Measurements from ENCODE around the gene FOCAD. TPM values are rescaled to one million over a fixed set of nuclear protein-coding genes. Genes with fewer than 3 reads are reported as not detected.
A peak's percentile ranks its signal among the peaks of the same experiment; 100 is the strongest.

The FOCAD gene
- total RNA-seq, 1 donor from 2014 or later: 57.2 TPM

GRCh38 chr9:20848490-20848889 lies 164.4 kb downstream of the FOCAD start:
- Mint-ChIP-seq H3K27me3 (ENCODE audit: unreplicated experiment) (peaks cover 4% of the 10 kb centered on the region), H3K36me3 (ENCODE audit: low read depth, unreplicated experiment) (no peaks in the 10 kb centered on the region), H3K4me3 (ENCODE audit: unreplicated experiment) (no peak overlapping the region), H3K9me3 (ENCODE audit: unreplicated experiment) (no peaks in the 10 kb centered on the region), H3K4me1 (ENCODE audit: unreplicated experiment) (peaks cover 6% of the 10 kb centered on the region), H3K27ac (ENCODE audit: unreplicated experiment) (no peak overlapping the region)
- TF ChIP-seq, protein P1, sequence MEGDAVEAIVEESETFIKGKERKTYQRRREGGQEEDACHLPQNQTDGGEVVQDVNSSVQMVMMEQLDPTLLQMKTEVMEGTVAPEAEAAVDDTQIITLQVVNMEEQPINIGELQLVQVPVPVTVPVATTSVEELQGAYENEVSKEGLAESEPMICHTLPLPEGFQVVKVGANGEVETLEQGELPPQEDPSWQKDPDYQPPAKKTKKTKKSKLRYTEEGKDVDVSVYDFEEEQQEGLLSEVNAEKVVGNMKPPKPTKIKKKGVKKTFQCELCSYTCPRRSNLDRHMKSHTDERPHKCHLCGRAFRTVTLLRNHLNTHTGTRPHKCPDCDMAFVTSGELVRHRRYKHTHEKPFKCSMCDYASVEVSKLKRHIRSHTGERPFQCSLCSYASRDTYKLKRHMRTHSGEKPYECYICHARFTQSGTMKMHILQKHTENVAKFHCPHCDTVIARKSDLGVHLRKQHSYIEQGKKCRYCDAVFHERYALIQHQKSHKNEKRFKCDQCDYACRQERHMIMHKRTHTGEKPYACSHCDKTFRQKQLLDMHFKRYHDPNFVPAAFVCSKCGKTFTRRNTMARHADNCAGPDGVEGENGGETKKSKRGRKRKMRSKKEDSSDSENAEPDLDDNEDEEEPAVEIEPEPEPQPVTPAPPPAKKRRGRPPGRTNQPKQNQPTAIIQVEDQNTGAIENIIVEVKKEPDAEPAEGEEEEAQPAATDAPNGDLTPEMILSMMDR (IDR thresholded peaks at IDR 0.05; ENCODE audit: unreplicated experiment): no peak
- no peak for DNase-seq (ENCODE audit: low spot score)

- peaks cover 6% of the 10 kb centered on the region for H3K27me3 Mint-ChIP-seq (ENCODE audit: unreplicated experiment)
- H3K9me3 Mint-ChIP-seq (ENCODE audit: unreplicated experiment): no peaks in the 10 kb centered on the region
- H3K4me1 Mint-ChIP-seq (ENCODE audit: unreplicated experiment): peaks cover 13% of the 10 kb centered on the region
- no peak overlapping the region for H3K4me3 Mint-ChIP-seq (ENCODE audit: unreplicated experiment)
- TF ChIP-seq, protein P1 (IDR thresholded peaks at IDR 0.05; ENCODE audit: unreplicated experiment): no peak
- peaks cover 10% of the 10 kb centered on the region for H3K36me3 Mint-ChIP-seq (ENCODE audit: low read depth, unreplicated experiment)
- DNase-seq (ENCODE audit: low spot score): no peak
- H3K27ac Mint-ChIP-seq (ENCODE audit: unreplicated experiment): peak overlapping the region; percentile 37
Measured at GRCh38 chr9:20853866-20854265, 169.8 kb downstream of the FOCAD start.

DNA sequence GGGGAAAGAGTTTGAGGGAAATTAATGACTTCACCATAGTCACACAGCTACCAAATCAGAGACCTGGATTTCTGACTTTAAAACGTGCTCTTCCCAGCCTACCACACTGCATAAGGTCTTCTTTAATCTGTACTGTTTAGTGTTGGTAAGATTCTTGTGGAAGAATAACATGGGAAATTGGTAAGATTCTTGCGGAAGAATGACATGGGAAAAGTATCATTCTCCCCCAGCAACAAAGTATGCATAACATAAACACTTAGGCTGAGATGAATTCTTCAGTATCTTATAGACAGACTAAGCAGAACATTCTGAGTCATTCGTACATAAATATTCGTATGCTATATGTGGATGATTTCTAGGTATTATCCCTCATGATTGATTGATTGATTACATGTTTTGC lies 170.4 kb downstream of the FOCAD start:
- peaks cover 13% of the 10 kb centered on the region for H3K4me1 Mint-ChIP-seq (ENCODE audit: unreplicated experiment)
- H3K9me3 Mint-ChIP-seq (ENCODE audit: unreplicated experiment): no peaks in the 10 kb centered on the region
- peak overlapping the region; percentile 37 for H3K27ac Mint-ChIP-seq (ENCODE audit: unreplicated experiment)
- TF ChIP-seq, protein P1 (IDR thresholded peaks at IDR 0.05; ENCODE audit: unreplicated experiment): no peak
- no peak for DNase-seq (ENCODE audit: low spot score)
- peaks cover 6% of the 10 kb centered on the region for H3K27me3 Mint-ChIP-seq (ENCODE audit: unreplicated experiment)
- no peak overlapping the region for H3K4me3 Mint-ChIP-seq (ENCODE audit: unreplicated experiment)
- H3K36me3 Mint-ChIP-seq (ENCODE audit: low read depth, unreplicated experiment): peaks cover 10% of the 10 kb centered on the region

DNA sequence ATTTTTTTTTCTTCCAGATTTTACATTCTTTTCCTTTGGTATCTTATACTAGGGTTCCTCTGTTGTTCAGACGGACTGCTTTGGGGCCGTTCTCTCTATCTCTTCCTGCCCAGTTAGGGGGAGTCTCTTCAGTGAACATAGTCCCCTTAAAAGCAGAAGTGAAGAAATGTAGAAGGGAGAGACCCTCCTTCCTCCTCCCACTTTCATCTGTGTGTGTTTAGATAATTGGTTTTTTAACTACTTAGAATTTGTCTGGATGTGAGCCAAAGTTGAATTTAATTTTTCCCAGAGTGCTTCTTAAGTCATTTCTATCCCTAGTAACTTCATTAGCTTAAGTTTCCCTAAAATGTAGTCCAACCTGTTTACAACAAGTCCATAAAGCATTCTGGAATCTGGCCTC lies 179.9 kb downstream of the FOCAD start:
- TF ChIP-seq, protein P1 (IDR thresholded peaks at IDR 0.05; ENCODE audit: unreplicated experiment): no peak
- DNase-seq (ENCODE audit: low spot score): no peak
- H3K27ac Mint-ChIP-seq (ENCODE audit: unreplicated experiment): no peak overlapping the region
- no peaks in the 10 kb centered on the region for H3K36me3 Mint-ChIP-seq (ENCODE audit: low read depth, unreplicated experiment)
- no peak overlapping the region for H3K4me3 Mint-ChIP-seq (ENCODE audit: unreplicated experiment)
- H3K4me1 Mint-ChIP-seq (ENCODE audit: unreplicated experiment): peaks cover 9% of the 10 kb centered on the region
- no peaks in the 10 kb centered on the region for H3K27me3 Mint-ChIP-seq (ENCODE audit: unreplicated experiment)
- H3K9me3 Mint-ChIP-seq (ENCODE audit: unreplicated experiment): no peaks in the 10 kb centered on the region

DNA sequence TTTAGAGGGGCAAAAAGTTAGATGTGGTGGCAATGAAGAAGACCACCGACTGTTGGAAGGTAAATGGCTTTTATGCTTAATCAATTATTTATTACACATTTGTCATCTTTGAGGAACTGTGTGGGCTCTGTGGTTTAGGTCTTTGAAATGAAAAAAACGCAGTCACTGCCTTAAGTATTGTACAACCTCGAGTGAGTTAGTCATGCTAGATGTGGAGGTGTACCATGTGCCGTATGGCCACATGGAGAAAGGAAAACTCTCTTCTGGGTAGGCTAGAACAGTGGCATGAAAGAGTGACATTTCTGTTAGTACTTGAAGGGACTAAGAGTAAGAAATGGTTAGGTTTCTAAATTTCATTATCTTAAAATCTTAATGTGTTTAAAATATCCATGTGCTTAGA lies 181.3 kb downstream of the FOCAD start:
- no peak overlapping the region for H3K27ac Mint-ChIP-seq (ENCODE audit: unreplicated experiment)
- H3K36me3 Mint-ChIP-seq (ENCODE audit: low read depth, unreplicated experiment): peaks cover 3% of the 10 kb centered on the region
- no peak overlapping the region for H3K4me3 Mint-ChIP-seq (ENCODE audit: unreplicated experiment)
- DNase-seq (ENCODE audit: low spot score): no peak
- peaks cover 9% of the 10 kb centered on the region for H3K4me1 Mint-ChIP-seq (ENCODE audit: unreplicated experiment)
- H3K27me3 Mint-ChIP-seq (ENCODE audit: unreplicated experiment): no peaks in the 10 kb centered on the region
- TF ChIP-seq, protein P1 (IDR thresholded peaks at IDR 0.05; ENCODE audit: unreplicated experiment): no peak
- H3K9me3 Mint-ChIP-seq (ENCODE audit: unreplicated experiment): no peaks in the 10 kb centered on the region

Data from endothelial cell (in vitro differentiated cells).